Measurements from ENCODE around the gene TMEM19.

- TF ChIP-seq POLR2AphosphoS5 (IDR thresholded peaks at IDR 0.05; ENCODE audit: borderline replicate concordance, low read depth, low read length) (no peak), EZH2 (IDR thresholded peaks at IDR 0.05) (no peak), FOXP2 (optimal IDR thresholded peaks at IDR 0.05; ENCODE audit: control extremely low read depth, extremely low read length, insufficient read depth) (no peak)
Measured at GRCh38 chr12:71702590-71702989, 16.7 kb downstream of the TMEM19 start.

Measured in SK-N-MC (cell line).